Kidney (tissue), 14 donors: ENCODE measurements around the gene FGGY. TPM values are rescaled to one million over a fixed set of nuclear protein-coding genes. Genes with fewer than 3 reads are reported as not detected.
A peak's percentile ranks its signal among the peaks of the same experiment; 100 is the strongest.

Experiments
- DNase-seq, 5 donors: peaks; one replicate each; pipeline ENCODE4 v3.0.0-alpha.2; 2013 to 2020
- FAIRE-seq: peaks from 2 replicates; lab custom pipeline; 2012; peaks lifted over from hg19 to GRCh38; lab: Jason Lieb, UNC
- H3K27ac ChIP-seq, 2 donors: one replicate each; pipeline ENCODE4 v1.7.0; 2013; ENCODE audit warnings: low read depth in 2 of 2, low read length in 2 of 2, inconsistent platforms in 1 of 2
- H3K27me3 ChIP-seq: one replicate; pipeline ENCODE4 v1.7.1; 2013; ENCODE audit warnings: low read length, inconsistent platforms; ENCODE audit not compliant: control insufficient read depth, insufficient read depth
- H3K36me3 ChIP-seq, 3 donors: one replicate each; pipeline versions ENCODE4 v1.7.0 to v1.7.1; 2013; ENCODE audit warnings: low read length in 3 of 3, control low read depth in 1 of 3, inconsistent platforms in 1 of 3; ENCODE audit not compliant: insufficient read depth in 3 of 3, control insufficient read depth in 2 of 3
- H3K4me1 ChIP-seq, 3 donors: one replicate each; pipeline versions ENCODE4 v1.7.0 to v1.7.1; 2013; ENCODE audit warnings: low read length in 3 of 3, inconsistent platforms in 1 of 3, low read depth in 1 of 3; ENCODE audit not compliant: control insufficient read depth in 2 of 3, insufficient read depth in 2 of 3
- H3K4me3 ChIP-seq, 3 donors: one replicate each; pipeline versions ENCODE4 v1.7.0 to v1.8.1; 2013; ENCODE audit warnings: low read length in 3 of 3, control low read depth in 1 of 3, inconsistent platforms in 1 of 3
- H3K9ac ChIP-seq, 3 donors: one replicate each; pipeline versions ENCODE4 v1.7.0 to v1.7.1; 2013; ENCODE audit warnings: low read length in 3 of 3, control low read depth in 1 of 3, inconsistent platforms in 1 of 3
- H3K9me3 ChIP-seq, 3 donors: one replicate each; pipeline versions ENCODE4 v1.7.0 to v1.7.1; 2013; ENCODE audit warnings: low read length in 3 of 3, control low read depth in 1 of 3, inconsistent platforms in 1 of 3; ENCODE audit not compliant: control insufficient read depth in 2 of 3, insufficient read depth in 1 of 3
- CTCF ChIP-seq: IDR thresholded peaks from 3 replicates; pipeline ENCODE4 v1.5.1; 2012; ENCODE audit warnings: mild to moderate bottlenecking, moderate library complexity, borderline replicate concordance; ENCODE audit not compliant: insufficient read depth; ENCODE audit errors: extremely low read depth
- intact Hi-C: fragments of 100-400 bp; cut with DNase I; formaldehyde crosslinking; loops from one replicate; pipeline ENCODE4 v1.11.1; 2022
- polyA plus RNA-seq: library from polyadenylated mRNA; stranded (reverse); fragments of 350-450 nt; fragmentation: Illumina TruSeq; extraction: RNeasy Lipid Tissue Mini Kit (QIAGEN cat#74804); gene quantifications from one replicate; pipeline ENCODE4 v1.2.3, GENCODE V29; 2014; ENCODE audit warnings: low read depth, low replicate concordance; ENCODE audit not compliant: insufficient read depth
- total RNA-seq: library from RNA; stranded (reverse); fragmentation: NEBNext Ultra II Directional; extraction: Animal tissue kit (Norgen Biotek cat#: 25700); gene quantifications from one replicate; pipeline ENCODE4 v1.2.1, GENCODE V29; 2021
- donor health status: control.
- donor health status: control.
- donor health status: control.
- donor health status: control.
- donor health status: control.
- donor health status: DM: yes; HTN: yes; CAD: no.
- donor health status: Normal renal cell carcinoma (clear cell type).

The FGGY gene
- total and polyA plus RNA-seq, 2 donors from 2014 or later: 11.2 to 31.0 TPM

- no peak for TF ChIP-seq CTCF
- no peak overlapping the region for H3K9ac ChIP-seq
- intact Hi-C loops: no loop called here
- H3K4me1 ChIP-seq: peaks cover 7 to 10% (median 8%) of the 10 kb centered on the region in 3 donors
- no peaks in the 10 kb centered on the region for H3K27me3 ChIP-seq
- FAIRE-seq: no peak
- H3K4me3 ChIP-seq: no peak overlapping the region
- DNase-seq: peak; percentile 76 to 94 (median 80)
- H3K9me3 ChIP-seq: no peaks in the 10 kb centered on the region
- H3K36me3 ChIP-seq: no peaks in the 10 kb centered on the region
- peak overlapping the region in 1 of 2 donors; percentile 61 for H3K27ac ChIP-seq
Measured at GRCh38 chr1:59520827-59521418, 224.0 kb downstream of the FGGY start.

- Histone ChIP-seq H3K9me3 (no peaks in the 10 kb centered on the region), H3K36me3 (no peaks in the 10 kb centered on the region), H3K9ac (no peak overlapping the region), H3K4me3 (no peak overlapping the region), H3K4me1 (peaks cover 7 to 10% (median 8%) of the 10 kb centered on the region in 3 donors), H3K27me3 (no peaks in the 10 kb centered on the region), H3K27ac (peak overlapping the region in 1 of 2 donors; percentile 61)
- FAIRE-seq (no peak), DNase-seq (no peak)
- no peak for TF ChIP-seq CTCF
- intact Hi-C loops: no loop called here
Measured at GRCh38 chr1:59521456-59521855, 224.6 kb downstream of the FGGY start.

- H3K27ac ChIP-seq: no peak overlapping the region
- intact Hi-C loops: no loop called here
- H3K4me3 ChIP-seq: no peak overlapping the region
- no peaks in the 10 kb centered on the region for H3K36me3 ChIP-seq
- no peak overlapping the region for H3K9ac ChIP-seq
- H3K4me1 ChIP-seq: peaks cover 7 to 10% (median 8%) of the 10 kb centered on the region in 3 donors
- H3K27me3 ChIP-seq: no peaks in the 10 kb centered on the region
- DNase-seq (no peak), FAIRE-seq (no peak)
- H3K9me3 ChIP-seq: no peaks in the 10 kb centered on the region
- TF ChIP-seq CTCF: no peak
Measured at GRCh38 chr1:59522925-59523505, 226.1 kb downstream of the FGGY start.
